ENCODE results near the gene RPS16.

The RPS16 gene

GRCh38 chr19:39409208-39410016, 26.3 kb downstream of the RPS16 start:
- DNase-seq (ENCODE audit: low read depth), result peak; percentile 81
- peak; percentile 14 for TF ChIP-seq CTCF (conservative IDR thresholded peaks at IDR 0.05; ENCODE audit: low read depth, low read length)
- H3K4me3 ChIP-seq (ENCODE audit: low read depth, low read length), result peak overlapping the region; percentile 78

- H3K4me3 ChIP-seq (ENCODE audit: low read depth, low read length), result peak overlapping the region; percentile 78
- no peak for TF ChIP-seq CTCF (conservative IDR thresholded peaks at IDR 0.05; ENCODE audit: low read depth, low read length)
- peak; percentile 56 for DNase-seq (ENCODE audit: low read depth)
These were observed 27.1 kb downstream of the RPS16 start for GRCh38 chr19:39408392-39409207.

- peak; percentile 45 for DNase-seq (ENCODE audit: low read depth)
- TF ChIP-seq CTCF (conservative IDR thresholded peaks at IDR 0.05; ENCODE audit: low read depth, low read length), result no peak
- peak overlapping the region; percentile 78 for H3K4me3 ChIP-seq (ENCODE audit: low read depth, low read length)
These were observed 27.9 kb downstream of the RPS16 start for GRCh38 chr19:39407660-39408391.

- no peak for DNase-seq (ENCODE audit: low read depth)
- H3K4me3 ChIP-seq (ENCODE audit: low read depth, low read length), result peak overlapping the region; percentile 78
- no peak for TF ChIP-seq CTCF (conservative IDR thresholded peaks at IDR 0.05; ENCODE audit: low read depth, low read length)
These were observed 28.4 kb downstream of the RPS16 start for GRCh38 chr19:39407410-39407659.

- TF ChIP-seq CTCF (conservative IDR thresholded peaks at IDR 0.05; ENCODE audit: low read depth, low read length), result no peak
- peak; percentile 89 for DNase-seq (ENCODE audit: low read depth)
- peak within 1 kb of the TSS; percentile 78 for H3K4me3 ChIP-seq (ENCODE audit: low read depth, low read length)
These were observed 28.9 kb downstream of the RPS16 start, which contains the start of gene ZFP36 for GRCh38 chr19:39406656-39407409. TSS of gene ZFP36 (plus strand) at chr19:39406847. CDS start at chr19:39406905, 58 bp downstream.

- peak overlapping the region; percentile 78 for H3K4me3 ChIP-seq (ENCODE audit: low read depth, low read length)
- peak; percentile 44 for DNase-seq (ENCODE audit: low read depth)
- no peak for TF ChIP-seq CTCF (conservative IDR thresholded peaks at IDR 0.05; ENCODE audit: low read depth, low read length)
These were observed 29.6 kb downstream of the RPS16 start for GRCh38 chr19:39405958-39406655.

Data from choroid plexus epithelial cell (primary cell).